Dendritic cell treated with granulocyte-macrophage colony-stimulating factor and Interleukin-4, amounts not matched to agents 40 ng/mL and 50 ng/mL, for 4 days (primary cell): ENCODE measurements around the gene PTEN.
"Not testable (repeated sequence)": the region's sequence is repeated elsewhere in the genome, so short reads cannot be mapped to it uniquely, and the experiment has no call there.

Experiments
- H3K27ac Mint-ChIP-seq: one replicate; pipeline ENCODE4 v1.8.0; 2022; ENCODE audit warnings: mild to moderate bottlenecking, mixed read lengths
- H3K27me3 Mint-ChIP-seq: one replicate; pipeline ENCODE4 v1.8.0; 2022; ENCODE audit warnings: mild to moderate bottlenecking, mixed read lengths
- H3K36me3 Mint-ChIP-seq: one replicate; pipeline ENCODE4 v1.8.0; 2022; ENCODE audit warnings: low read depth, mixed read lengths
- H3K4me1 Mint-ChIP-seq: one replicate; pipeline ENCODE4 v1.8.0; 2022; ENCODE audit warnings: low read depth, mixed read lengths
- H3K4me3 Mint-ChIP-seq: one replicate; pipeline ENCODE4 v1.8.0; 2022; ENCODE audit warnings: mild to moderate bottlenecking, moderate library complexity, mixed read lengths
- H3K9me3 Mint-ChIP-seq: one replicate; pipeline ENCODE4 v1.8.0; 2022; ENCODE audit warnings: mixed read lengths
- intact Hi-C: fragments of 100-400 bp; cut with micrococcal nuclease; formaldehyde crosslinking; loops from one replicate; pipeline ENCODE4 v1.15.0; 2022

Gene PTEN

DNA sequence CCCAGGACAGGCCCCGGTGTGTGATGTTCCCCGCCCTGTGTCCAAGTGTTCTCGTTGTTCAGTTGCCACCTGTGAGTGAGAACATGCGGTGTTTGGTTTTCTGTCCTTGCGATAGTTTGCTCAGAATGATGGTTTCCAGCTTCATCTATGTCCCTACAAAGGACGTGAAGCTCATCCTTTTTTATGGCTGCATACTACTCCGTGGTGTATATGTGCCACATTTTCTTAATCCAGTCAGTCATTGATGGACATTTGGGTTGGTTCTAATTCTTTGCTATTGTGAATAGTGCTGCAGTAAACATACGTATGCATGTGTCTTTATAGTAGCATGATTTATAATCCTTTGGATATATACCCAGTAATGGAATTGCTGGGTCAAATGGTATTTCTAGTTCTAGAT lies 34.5 kb downstream of the PTEN start:
- H3K27ac Mint-ChIP-seq: not testable (repeated sequence)
- peaks cover 55% of the 10 kb centered on the region for H3K4me1 Mint-ChIP-seq

DNA sequence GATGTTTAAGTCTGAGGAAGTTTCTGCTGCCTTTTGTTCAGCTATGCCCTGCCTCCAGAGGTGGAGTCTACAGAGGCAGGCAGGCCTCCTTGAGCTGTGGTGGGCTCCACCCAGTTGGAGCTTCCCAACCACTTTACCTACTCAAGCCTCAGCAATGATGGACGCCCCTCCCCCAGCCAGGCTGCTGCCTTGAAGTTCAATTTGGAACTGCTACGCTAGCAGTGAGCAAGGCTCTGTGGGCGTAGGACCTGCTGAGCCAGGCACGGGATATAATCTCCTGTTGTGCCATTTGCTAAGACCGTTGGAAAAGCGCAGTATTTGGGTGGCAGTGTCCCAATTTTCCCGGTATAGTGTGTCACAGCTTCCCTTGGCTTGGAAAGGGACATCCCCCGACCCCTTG lies 40.0 kb downstream of the PTEN start:
- peaks cover 86% of the 10 kb centered on the region for H3K36me3 Mint-ChIP-seq

More for the DNA sequence above, 34.5 kb downstream of the PTEN start:
- Mint-ChIP-seq H3K36me3 (peaks cover 62% of the 10 kb centered on the region), H3K9me3 (peaks cover 19% of the 10 kb centered on the region)
- H3K27me3 Mint-ChIP-seq, intact Hi-C loops, H3K4me3 Mint-ChIP-seq: not testable (repeated sequence)

DNA sequence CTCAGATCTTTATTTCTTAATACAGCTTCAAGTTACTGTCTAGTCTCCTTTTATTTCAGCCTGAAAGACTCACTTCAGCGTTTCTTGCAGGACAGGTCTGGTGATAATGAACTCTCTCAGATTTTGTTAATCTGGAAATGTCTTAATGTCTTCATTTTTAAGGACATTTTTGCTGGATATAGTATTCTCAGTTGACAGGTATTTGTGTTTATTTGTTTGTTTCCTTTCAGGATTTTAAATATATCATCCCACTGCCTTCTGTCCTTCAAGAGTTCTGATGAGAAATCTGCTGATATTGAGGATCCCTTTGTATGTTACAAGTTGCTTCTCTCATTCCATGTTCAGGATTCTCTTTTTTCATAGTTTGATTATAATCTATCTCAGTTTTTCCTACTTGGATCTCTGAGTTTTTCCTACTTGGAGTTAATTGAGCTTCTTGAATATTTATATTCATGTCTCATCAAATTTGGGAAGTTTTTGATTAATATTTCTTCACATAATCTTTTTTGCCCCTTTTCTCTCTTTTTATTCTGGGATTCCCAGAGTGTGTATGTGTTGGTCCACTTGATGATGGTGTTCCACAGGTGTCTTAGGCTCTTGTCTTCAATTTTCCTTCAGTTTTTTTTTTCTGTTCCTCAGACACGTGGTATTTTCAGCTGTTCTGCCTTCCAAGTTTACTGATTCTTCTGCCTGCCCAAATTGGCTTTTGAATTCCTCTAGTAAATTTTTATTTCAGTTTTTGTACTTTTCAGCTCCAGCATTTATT lies 49.9 kb downstream of the PTEN start:
- Mint-ChIP-seq H3K36me3 (peaks cover 66% of the 10 kb centered on the region), H3K27ac (no peak overlapping the region), H3K9me3 (peaks cover 33% of the 10 kb centered on the region), H3K4me1 (peaks cover 37% of the 10 kb centered on the region), H3K27me3 (no peaks in the 10 kb centered on the region), H3K4me3 (no peak overlapping the region)
- intact Hi-C loops: no loop called here

More for the DNA sequence above, 40.0 kb downstream of the PTEN start:
- H3K27me3 Mint-ChIP-seq, H3K27ac Mint-ChIP-seq, H3K4me3 Mint-ChIP-seq, intact Hi-C loops: not testable (repeated sequence)
- Mint-ChIP-seq H3K4me1 (peaks cover 66% of the 10 kb centered on the region), H3K9me3 (peaks cover 29% of the 10 kb centered on the region)

DNA sequence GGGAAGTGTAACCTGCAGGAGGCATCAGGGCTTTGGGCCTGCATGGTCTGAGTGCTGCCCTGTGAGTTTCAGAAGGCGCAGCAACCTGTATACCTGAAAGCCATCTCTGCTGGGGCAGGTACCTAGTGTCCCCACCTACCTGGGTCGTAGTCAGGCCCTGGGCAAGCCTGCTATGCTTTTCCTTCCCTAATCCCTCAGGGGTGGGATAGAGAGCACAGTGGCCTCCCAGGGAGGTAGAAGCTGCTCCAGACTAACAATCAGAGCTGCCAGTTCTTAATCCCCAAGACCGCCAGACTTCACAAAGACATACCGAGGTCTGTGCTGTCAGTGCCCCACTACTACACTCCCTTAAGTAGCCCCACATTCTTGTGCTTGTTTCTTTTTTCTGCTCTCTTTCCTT lies 52.0 kb downstream of the PTEN start:
- Mint-ChIP-seq H3K27me3 (no peaks in the 10 kb centered on the region), H3K36me3 (peaks cover 68% of the 10 kb centered on the region), H3K4me1 (peaks cover 47% of the 10 kb centered on the region), H3K4me3 (no peak overlapping the region), H3K9me3 (peaks cover 33% of the 10 kb centered on the region), H3K27ac (no peak overlapping the region)
- intact Hi-C loops: loop anchor here (5.0 kb wide), 1 partner anchor 43 kb away; no protein-coding TSS in a partner anchor

DNA sequence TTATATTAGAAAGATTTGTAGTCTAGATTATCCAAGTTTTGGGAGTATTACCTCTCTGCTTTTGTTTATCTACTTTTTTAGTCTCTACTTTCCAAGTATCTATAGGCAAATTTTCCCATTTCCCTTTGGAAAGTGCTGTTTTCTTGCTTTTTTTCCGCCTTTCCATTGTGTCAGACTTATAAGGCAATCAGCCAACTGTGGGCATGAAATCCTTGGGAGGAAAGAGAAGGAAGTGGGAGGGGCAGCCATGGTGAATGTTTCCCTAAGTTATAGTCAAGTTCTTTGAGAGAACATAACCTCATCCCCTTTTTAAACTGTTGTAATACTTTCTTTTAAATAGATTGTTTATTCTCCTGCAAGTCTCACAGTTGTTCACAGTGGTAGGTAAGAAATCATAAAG lies 52.6 kb downstream of the PTEN start:
- intact Hi-C loops: loop anchor here (5.0 kb wide), 1 partner anchor 44 kb away; no protein-coding TSS in a partner anchor
- H3K36me3 Mint-ChIP-seq: peaks cover 72% of the 10 kb centered on the region
- no peaks in the 10 kb centered on the region for H3K27me3 Mint-ChIP-seq
- no peak overlapping the region for H3K27ac Mint-ChIP-seq
- H3K4me3 Mint-ChIP-seq: no peak overlapping the region
- peaks cover 52% of the 10 kb centered on the region for H3K4me1 Mint-ChIP-seq
- H3K9me3 Mint-ChIP-seq: peaks cover 35% of the 10 kb centered on the region

DNA sequence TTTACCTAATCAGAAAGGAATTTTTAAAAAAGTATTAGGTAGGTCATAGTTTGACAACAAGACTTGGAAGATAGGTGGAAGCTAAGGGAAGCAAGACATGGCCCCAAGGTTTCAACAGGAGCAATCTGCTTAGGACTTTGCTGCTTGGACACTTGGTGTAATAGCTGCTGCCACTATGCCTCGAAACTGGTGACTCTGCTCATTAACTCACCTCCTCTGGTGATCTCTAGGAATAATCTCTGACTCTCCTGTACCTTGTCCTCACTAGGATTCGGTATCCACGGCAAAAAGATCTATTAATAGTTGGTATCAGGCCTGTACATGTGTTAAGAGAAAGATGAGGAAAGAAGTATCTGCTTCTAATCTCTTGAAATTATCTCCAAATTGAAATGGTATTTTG lies 53.1 kb downstream of the PTEN start:
- Mint-ChIP-seq H3K27me3 (no peaks in the 10 kb centered on the region), H3K4me3 (no peak overlapping the region), H3K36me3 (peaks cover 73% of the 10 kb centered on the region), H3K27ac (no peak overlapping the region), H3K4me1 (peaks cover 54% of the 10 kb centered on the region), H3K9me3 (peaks cover 35% of the 10 kb centered on the region)
- intact Hi-C loops: loop anchor here (5.0 kb wide), 1 partner anchor 44 kb away; no protein-coding TSS in a partner anchor

DNA sequence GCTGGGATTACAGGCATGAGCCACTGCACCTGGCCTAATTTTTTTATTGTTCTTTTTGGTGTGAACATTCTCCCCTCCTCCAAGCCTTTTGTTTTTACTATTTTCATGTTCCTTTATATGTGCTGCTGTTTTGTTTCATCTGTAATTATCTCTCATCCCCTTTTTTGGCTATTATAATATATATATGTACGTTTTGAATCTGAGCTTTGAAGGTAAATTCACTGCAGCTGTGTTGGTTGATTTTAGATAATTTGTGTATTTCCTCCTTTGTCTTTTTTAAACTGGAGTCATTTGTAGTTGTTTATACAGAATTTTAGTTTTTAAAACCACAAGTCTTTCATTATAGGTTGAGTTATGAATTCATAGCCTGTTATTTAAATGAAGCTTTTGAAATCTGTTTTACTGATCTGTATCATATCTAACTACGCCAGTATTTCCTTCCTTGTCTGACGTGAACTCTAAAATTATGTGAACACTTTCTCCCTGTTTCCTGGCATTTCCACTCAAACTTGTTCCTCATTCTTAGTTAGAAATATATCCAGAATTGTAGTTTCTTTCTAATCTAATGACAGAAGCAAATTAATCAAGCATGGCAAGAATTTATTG lies 54.9 kb downstream of the PTEN start:
- peaks cover 71% of the 10 kb centered on the region for H3K4me1 Mint-ChIP-seq
- H3K27ac Mint-ChIP-seq: peak overlapping the region; percentile 30
- H3K27me3 Mint-ChIP-seq: no peaks in the 10 kb centered on the region
- intact Hi-C loops: loop anchor here (5.0 kb wide), 1 partner anchor 46 kb away; no protein-coding TSS in a partner anchor
- H3K9me3 Mint-ChIP-seq: peaks cover 27% of the 10 kb centered on the region
- peaks cover 73% of the 10 kb centered on the region for H3K36me3 Mint-ChIP-seq
- no peak overlapping the region for H3K4me3 Mint-ChIP-seq

DNA sequence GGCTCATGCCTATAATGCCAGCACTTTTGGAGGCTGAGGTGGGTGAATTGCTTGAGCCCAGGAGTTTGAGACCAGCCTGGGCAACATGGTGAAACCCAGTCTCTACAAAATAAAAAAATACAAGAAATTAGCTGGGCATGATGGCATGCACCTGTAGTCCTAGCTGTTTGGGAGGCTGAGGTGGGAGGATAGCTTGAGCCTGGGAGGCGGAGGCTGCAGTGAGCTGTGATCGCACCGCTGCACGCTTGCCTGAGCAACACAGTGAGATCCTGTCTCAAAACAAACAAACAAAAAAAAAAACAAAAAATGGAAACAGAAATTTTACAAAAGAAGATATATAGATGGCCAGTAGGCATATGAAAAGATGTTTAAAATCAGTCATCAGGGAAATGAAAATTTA lies 57.1 kb downstream of the PTEN start:
- Mint-ChIP-seq H3K36me3 (peaks cover 71% of the 10 kb centered on the region), H3K27me3 (no peaks in the 10 kb centered on the region), H3K4me1 (peaks cover 82% of the 10 kb centered on the region), H3K9me3 (peaks cover 17% of the 10 kb centered on the region), H3K27ac (no peak overlapping the region), H3K4me3 (no peak overlapping the region)
- intact Hi-C loops: no loop called here

DNA sequence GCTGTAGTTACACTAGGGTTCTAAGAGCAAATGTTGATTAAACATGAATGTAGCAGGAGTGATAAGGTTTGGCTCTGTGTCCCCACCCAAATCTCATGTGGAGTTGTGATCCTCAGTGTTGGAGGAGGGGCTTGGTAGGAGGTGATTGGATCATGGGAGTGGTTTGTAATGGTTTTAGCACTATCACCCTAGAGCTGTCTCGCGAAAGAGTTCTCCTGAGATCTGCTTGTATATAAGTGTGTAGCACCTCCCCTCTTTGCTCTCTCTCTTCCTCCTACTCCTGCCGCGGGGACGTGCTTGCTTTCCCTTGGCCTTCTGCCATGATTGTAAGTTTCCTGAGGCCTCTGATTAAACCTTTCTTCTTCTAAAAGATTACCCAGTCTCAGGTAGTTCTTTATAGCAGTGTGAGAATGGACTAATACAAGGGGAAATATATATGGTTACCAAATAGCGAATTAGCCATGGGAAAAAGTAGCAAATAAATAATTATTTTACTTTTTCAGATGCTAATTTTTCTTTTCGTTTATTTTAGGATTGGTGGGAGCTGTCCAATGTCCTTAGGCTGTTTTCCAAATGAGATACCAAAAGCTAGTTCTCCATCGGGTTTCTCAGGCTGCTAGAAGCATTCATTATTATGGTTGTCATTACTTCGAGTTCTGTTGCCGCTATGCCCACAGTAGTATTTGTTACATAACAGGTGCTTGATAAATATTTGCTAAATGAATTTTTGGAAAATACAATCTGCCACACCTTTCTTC lies 58.7 kb downstream of the PTEN start:
- intact Hi-C loops: no loop called here
- Mint-ChIP-seq H3K27ac (no peak overlapping the region), H3K36me3 (peaks cover 75% of the 10 kb centered on the region), H3K27me3 (no peaks in the 10 kb centered on the region), H3K4me1 (peaks cover 82% of the 10 kb centered on the region), H3K9me3 (peaks cover 17% of the 10 kb centered on the region), H3K4me3 (no peak overlapping the region)

DNA sequence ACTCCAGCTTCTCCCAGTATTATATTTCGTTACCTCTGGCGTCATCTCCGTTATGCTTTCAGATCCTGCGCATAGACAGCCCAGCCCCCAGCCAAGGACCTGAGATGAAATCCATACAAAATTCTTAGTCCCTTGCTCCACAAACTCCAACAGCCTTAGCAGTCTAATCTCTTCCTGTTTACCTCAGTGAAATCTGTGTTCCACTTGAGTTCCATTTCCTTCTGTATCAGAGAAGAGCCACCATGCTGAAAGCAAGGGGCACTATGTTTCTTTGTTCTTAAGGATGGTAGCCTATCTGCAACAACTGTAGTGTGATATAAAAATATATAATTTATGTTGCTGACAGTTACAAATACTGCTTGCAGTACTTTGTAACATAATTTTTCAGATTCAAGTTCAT lies 59.8 kb downstream of the PTEN start:
- no peak overlapping the region for H3K4me3 Mint-ChIP-seq
- H3K27ac Mint-ChIP-seq: peak overlapping the region; percentile 50
- H3K4me1 Mint-ChIP-seq: peaks cover 81% of the 10 kb centered on the region
- intact Hi-C loops: no loop called here
- no peaks in the 10 kb centered on the region for H3K27me3 Mint-ChIP-seq
- peaks cover 79% of the 10 kb centered on the region for H3K36me3 Mint-ChIP-seq
- peaks cover 17% of the 10 kb centered on the region for H3K9me3 Mint-ChIP-seq

DNA sequence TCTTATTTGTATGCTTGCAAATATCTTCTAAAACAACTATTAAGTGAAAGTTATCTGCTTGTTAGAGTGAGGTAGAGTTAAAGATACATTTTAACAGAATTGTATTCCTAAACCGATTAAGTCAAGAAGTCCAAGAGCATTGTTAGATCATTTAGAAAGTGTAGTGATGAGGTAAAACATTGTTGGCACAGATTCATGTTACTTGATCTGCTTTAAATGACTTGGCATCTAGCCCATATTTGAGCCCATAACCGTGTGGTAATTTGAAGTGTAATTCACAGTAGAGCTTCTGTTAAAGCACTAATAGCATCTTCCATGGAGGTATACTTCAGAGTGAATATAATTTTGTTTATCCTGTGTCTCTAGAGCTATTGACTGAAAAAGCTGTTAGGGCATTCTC lies 62.1 kb downstream of the PTEN start:
- H3K36me3 Mint-ChIP-seq: peaks cover 69% of the 10 kb centered on the region
- no peak overlapping the region for H3K27ac Mint-ChIP-seq
- intact Hi-C loops: no loop called here

DNA sequence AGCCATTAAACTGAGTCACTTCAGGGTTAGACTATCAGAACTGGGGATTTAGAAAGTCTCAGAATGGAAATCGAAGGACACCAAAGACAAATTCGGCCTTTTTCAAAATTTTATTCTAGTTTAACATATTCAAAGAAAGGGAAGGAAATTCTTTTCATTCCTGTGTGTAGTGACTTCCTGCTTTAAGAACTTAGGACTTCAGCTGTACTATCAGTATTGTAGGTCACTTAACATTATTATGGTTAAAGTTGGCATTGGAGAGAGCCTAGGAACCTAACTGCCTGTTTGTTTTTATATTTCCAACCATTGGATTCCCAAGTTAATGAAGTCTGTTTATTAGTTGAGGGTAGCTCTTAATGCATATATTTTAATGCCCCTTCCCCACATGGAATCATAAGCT lies 63.7 kb downstream of the PTEN start:
- Mint-ChIP-seq H3K4me1 (peaks cover 63% of the 10 kb centered on the region), H3K36me3 (peaks cover 54% of the 10 kb centered on the region), H3K9me3 (peaks cover 4% of the 10 kb centered on the region), H3K27ac (no peak overlapping the region), H3K4me3 (no peak overlapping the region), H3K27me3 (no peaks in the 10 kb centered on the region)
- intact Hi-C loops: no loop called here

More for the DNA sequence above, 62.1 kb downstream of the PTEN start:
- H3K9me3 Mint-ChIP-seq: peaks cover 17% of the 10 kb centered on the region
- H3K27me3 Mint-ChIP-seq: no peaks in the 10 kb centered on the region
- H3K4me1 Mint-ChIP-seq: peaks cover 78% of the 10 kb centered on the region
- H3K4me3 Mint-ChIP-seq: no peak overlapping the region

DNA sequence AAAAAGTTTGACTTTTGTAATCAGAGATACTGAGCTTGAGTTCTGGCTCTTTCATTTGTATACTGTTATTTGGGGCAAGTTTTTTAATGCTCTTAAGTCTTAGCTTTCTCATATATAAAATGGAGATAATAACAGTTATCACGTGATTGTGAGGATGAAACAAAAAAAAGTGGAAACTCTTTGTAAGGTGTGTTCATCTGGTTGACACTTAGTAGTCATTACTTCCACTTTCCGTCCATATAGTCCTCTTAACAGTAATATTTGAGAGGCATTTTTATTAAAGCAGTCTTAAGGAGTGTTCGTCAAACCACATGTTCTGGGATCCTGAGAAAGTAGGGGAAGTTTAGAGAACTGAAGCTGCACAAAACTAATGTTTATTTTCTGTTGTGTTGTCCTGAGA lies 65.6 kb downstream of the PTEN start:
- intact Hi-C loops: no loop called here
- Mint-ChIP-seq H3K4me1 (peaks cover 46% of the 10 kb centered on the region), H3K36me3 (peaks cover 47% of the 10 kb centered on the region), H3K4me3 (no peak overlapping the region), H3K9me3 (no peaks in the 10 kb centered on the region), H3K27ac (no peak overlapping the region), H3K27me3 (no peaks in the 10 kb centered on the region)

DNA sequence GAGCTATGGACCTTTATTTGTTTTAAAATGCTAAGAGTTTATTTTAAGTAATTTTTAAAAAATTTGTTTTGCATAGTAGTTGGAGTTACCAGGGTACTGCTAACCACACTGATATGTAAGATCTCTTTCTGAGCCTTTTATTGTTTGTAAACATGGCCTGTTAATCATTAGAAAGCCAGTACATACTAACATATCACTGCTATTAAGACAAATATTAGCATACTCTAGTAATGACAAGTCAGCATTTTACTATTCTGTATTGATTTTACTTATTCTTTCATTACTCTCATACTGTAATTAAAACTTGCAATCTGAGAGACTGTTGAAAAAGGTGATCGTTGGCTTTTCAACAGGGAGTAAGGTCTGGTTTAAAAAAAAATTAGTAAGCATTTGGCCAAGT lies 66.7 kb downstream of the PTEN start:
- intact Hi-C loops: no loop called here
- Mint-ChIP-seq H3K4me1 (peaks cover 37% of the 10 kb centered on the region), H3K27ac (no peak overlapping the region), H3K27me3 (no peaks in the 10 kb centered on the region), H3K9me3 (no peaks in the 10 kb centered on the region), H3K36me3 (peaks cover 49% of the 10 kb centered on the region), H3K4me3 (no peak overlapping the region)
